GM10847 (cell line): ENCODE measurements around the gene VWA7.

ENCODE experiments used
- POLR2A ChIP-seq: IDR thresholded peaks from 2 replicates; pipeline ENCODE4 v1.6.1; 2011; ENCODE audit not compliant: insufficient read length; ENCODE audit errors: extremely low read depth

VWA7 gene

DNA sequence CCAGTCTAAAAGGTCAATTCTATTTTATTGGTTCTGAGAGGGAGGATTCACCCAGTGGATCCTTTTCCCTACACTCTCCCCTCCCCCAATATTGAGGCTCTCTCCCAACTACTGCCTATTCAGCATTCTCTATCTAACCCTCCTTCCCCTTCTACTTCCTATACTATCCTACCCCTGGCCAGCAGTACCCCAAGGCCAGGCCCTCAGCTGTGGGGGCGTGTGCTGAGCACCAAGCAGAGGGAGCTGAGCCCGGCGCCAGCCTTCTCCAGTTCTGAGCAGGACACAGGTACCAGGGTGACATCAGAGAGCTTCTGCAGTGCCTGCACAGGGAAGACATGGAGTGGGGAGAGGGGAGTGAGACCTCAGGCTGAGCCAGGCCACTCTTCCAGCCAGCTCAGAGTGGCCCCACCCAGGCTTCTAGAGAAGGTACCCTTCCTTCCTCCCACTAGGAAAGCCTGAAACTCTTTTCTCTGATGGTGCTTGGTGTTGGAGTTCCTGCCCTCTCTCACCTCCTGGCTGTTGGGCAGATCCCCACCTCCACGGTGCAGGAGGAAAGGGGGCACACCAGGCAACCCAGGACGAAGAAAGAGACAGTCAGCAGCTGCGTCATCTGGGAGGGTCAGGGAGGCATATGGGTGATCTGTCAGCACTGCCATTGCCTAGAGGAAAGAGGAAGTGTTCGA lies 50.0 kb downstream of the VWA7 start:
- TF ChIP-seq POLR2A = no peak

DNA sequence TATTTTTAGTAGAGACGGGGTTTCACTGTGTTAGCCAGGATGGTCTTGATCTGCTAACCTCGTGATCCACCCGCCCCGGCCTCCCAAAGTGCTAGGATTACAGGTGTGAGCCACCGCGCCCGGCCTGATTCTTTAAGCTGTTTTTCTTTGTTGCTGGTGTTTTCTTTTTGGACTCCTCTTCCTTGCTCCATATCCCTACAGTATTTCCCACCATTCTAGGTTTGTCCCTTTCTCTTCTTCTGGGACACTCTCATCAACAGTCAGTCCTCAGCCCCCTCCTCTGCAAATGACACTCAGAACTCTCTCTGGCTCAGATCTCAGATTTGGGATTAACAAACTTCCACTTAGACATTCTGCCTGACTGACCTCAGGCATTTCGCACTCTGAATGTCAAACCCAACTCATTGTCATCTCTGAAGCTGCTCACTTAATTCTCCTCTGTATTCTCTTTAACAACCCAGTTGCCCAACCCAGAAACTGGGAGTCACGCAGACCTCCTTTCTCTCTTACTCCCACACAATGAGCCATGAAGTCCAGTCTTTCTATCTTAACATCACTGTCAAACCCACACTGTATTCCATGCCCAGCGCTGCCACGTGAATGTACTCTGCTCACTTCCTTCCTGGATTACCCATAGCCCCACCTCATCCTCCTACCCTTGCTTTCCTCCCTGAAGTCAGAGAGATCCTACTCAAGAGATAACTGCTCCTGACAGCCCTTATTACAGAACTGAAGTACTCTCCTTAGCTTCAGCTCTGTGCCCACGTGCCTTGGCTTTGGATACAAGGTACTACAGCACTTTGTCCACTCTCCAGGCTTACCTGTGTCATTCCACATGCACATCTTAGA lies 51.4 kb downstream of the VWA7 start:
- no peak for TF ChIP-seq POLR2A

DNA sequence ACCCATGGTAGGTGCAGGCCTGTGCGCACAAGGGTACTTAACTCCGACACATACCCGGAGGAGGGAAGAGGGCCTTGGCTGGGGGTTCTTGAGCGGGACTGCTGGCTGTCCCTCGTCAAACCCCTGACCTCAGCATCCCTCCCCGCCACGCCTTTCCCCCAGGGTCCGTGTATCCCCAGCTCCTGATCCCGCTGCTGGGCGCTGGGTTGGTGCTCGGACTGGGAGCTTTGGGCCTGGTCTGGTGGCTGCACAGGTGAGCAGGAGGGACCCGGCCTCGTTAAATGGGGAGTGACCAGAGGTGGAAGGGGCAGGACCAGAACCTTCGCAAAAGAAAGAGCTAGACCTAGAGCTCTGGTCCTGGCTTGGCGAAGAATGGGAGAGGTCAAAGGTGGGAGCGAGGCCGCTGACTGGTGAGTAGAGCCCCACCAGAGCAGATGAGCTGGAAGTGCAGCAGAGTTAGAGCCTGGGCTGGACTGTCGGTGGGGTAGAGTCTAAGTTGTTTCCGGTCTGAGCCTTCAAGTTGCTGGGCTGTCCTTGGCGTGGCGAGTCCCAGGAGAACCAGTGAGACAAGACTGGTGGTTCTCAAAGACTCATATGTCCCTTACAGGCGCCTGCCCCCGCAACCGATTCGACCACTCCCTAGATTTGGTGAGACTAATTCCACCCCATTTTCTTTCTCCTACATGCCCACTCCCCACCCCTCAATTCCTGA lies 53.0 kb downstream of the VWA7 start:
- TF ChIP-seq POLR2A = no peak

DNA sequence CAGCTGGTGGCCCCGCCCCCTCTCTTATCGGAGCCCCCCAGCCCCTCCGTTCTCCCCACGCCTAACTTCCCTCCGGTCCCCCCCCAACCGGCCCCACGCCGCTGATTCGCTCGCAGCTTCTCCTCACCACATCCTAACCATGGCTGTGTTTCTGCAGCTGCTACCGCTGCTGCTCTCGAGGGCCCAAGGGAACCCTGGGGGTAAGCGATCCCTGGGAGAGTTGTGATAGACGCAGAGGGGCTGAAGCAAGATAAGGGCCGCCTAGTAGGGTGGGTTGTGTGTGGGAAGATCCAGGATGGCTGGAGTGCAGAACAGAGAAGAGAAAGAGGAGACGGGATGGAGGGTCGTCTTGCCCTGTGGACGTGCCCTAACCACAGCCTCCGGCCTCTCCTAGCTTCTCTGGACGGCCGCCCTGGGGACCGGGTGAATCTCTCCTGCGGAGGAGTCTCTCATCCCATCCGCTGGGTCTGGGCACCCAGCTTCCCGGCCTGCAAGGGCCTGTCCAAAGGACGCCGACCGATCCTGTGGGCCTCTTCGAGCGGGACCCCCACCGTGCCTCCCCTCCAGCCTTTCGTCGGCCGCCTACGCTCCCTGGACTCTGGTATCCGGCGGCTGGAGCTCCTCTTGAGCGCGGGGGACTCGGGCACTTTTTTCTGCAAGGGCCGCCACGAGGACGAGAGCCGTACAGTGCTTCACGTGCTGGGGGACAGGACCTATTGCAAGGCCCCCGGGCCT lies 53.7 kb downstream of the VWA7 start, which contains the start of gene MPIG6B:
TSS of gene MPIG6B (plus strand) at position 129 of the 735 bp plus-strand sequence. CDS start at position 140, 11 bp downstream.
- TF ChIP-seq POLR2A = no peak

DNA sequence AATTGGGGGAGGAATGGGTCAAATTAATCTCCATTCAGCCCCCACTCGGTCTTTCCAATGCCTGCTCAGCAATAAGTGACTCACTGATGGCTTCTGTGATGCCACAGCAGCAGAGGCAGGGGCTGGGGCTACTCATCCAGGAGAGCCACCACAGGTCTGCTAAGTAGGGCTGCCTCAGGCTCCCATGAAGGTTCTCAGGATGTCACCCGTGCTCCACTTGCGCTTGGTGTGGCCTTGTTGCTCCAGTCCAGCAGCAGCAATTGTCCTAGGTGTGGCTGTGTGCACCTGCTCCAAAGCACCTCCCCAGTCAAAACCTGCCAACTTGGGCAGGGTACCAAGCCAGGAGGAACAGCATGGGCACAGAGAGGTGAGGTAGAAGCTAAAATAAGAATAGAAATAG lies 55.0 kb downstream of the VWA7 start:
- no peak for TF ChIP-seq POLR2A

DNA sequence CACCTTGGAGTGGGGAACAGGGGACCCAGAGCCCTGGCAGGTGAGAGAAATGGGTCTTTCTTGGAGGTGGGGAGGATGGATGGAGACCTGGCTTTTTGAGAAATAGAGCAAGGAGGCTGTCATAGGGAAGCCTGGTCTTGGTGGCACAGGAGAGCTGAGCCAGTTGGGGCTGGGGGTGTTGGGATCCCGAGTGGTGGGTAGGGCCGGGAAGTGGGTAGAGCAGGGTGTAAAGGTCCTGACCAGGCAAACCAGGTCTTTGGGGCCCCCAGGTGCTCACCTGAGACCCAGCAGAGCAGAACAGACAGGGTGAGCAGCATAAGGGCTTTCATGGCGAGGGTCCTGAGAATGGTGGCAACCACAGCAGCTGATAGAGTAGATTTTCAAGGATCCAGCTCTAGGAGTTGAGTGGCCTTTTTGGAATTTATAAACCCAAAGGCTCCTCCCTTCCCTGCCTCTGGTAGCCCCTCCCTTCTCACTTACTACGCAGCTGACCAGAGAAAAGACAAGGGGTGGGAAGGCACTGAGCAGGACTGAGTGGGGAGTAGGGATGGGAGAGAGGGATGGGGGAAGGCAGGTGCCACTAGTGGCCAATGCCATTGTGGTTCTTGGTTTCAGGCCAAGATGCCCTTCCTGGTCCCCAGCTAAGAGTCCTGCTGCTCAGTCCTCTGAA lies 55.6 kb downstream of the VWA7 start, which contains the start of gene LY6G6C:
TSS of gene LY6G6C (minus strand) at position 396 of the 670 bp plus-strand sequence. CDS start at position 329, 67 bp downstream.
- TF ChIP-seq POLR2A = no peak

DNA sequence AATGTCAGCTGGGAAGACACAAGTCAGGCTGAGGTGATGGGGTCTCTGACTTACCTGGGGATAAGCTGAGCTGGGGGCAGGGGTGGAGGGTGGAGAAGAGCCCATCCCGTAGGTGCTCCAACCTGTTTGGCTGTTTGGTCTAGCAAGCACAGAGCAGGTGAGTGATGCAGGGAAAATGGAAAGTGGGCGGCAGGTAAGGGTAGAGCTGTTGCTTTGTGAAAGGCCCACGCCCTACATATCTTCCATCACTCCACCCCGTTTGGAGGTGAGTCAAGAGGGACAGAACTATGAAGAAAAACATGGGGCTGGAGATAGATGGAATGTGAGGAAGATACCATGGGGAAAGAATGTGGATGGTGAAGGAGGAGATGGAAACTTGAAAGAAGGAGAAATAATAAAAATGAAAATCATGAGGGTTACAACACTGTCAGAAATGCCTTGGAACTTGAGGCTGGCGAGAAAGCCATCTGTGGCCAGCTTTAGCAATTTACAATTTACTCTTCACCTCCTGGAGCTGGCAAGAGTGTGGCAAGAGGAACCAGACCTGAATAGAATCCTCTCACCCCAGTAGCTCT lies 56.8 kb downstream of the VWA7 start:
- TF ChIP-seq POLR2A = no peak

DNA sequence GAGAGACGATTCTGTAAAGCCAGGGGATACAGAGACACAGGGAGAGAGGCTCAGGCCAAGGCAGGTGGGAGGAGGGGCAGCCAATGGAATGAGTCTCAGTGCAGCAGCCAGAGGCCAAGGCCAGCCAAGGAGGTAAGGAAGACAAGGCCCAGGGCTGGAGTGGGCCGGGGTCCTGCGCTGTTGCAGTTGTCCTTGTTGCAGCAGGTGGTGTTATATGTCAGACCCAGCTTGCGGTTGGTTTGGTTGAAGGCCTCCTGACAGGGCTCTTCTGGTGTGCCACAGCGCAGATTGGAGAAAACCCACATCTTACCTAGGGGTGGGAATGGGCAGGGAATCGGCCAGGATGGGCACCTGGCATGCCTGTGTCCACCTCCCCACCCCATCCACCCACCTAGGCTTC lies 58.1 kb downstream of the VWA7 start:
- no peak for TF ChIP-seq POLR2A

DNA sequence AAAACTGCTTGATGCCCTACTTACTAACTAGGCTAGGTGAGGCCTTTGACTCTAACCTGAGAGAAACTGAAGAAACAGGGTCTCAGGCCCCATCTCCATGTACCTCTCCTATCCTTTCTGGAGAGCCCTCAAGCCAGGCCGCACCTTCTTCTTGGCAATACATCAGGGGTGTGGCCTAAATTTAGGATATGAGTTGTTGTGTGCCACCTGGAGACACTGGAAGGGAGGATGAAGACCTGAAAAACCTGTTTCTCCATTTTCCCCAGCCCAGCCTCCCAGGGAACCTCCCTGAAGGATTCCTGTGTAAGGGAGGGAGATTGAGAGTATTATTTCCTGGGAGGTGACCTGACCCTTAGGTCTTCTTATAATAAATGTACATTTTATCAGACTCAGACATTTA lies 58.9 kb downstream of the VWA7 start:
- TF ChIP-seq POLR2A = no peak

DNA sequence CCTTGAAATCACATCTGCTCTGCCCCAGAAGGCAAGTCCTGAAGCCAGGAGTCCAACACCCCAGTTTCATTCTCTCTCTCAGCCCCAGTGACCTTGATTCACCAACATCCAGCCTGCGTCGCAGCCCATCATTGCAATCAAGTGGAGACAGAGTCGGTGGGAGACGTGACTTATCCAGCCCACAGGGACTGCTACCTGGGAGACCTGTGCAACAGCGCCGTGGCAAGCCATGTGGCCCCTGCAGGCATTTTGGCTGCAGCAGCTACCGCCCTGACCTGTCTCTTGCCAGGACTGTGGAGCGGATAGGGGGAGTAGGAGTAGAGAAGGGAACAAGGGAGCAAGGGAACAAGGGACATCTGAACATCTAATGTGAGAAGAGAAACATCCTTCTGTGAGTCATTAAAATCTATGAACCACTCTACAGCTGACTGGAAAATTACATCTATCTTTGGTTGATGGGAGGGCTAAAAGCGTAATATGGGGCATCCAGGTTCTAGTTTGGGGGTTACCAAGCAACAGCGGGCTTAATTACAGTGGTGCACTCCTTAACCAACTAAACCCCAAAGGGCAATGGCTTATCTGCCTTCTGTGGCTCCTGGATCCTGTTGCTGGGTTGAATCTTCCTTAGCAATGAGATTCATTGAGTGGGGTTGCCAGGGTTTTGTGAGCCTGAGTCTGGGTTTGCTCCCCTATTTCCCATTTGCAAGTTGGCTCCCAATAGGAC lies 59.5 kb downstream of the VWA7 start:
- TF ChIP-seq POLR2A = no peak
